Measurements from ENCODE around the gene ATF7IP2.
"Not testable (repeated sequence)": the region's sequence is repeated elsewhere in the genome, so short reads cannot be mapped to it uniquely, and the experiment has no call there.

Gene ATF7IP2

DNA sequence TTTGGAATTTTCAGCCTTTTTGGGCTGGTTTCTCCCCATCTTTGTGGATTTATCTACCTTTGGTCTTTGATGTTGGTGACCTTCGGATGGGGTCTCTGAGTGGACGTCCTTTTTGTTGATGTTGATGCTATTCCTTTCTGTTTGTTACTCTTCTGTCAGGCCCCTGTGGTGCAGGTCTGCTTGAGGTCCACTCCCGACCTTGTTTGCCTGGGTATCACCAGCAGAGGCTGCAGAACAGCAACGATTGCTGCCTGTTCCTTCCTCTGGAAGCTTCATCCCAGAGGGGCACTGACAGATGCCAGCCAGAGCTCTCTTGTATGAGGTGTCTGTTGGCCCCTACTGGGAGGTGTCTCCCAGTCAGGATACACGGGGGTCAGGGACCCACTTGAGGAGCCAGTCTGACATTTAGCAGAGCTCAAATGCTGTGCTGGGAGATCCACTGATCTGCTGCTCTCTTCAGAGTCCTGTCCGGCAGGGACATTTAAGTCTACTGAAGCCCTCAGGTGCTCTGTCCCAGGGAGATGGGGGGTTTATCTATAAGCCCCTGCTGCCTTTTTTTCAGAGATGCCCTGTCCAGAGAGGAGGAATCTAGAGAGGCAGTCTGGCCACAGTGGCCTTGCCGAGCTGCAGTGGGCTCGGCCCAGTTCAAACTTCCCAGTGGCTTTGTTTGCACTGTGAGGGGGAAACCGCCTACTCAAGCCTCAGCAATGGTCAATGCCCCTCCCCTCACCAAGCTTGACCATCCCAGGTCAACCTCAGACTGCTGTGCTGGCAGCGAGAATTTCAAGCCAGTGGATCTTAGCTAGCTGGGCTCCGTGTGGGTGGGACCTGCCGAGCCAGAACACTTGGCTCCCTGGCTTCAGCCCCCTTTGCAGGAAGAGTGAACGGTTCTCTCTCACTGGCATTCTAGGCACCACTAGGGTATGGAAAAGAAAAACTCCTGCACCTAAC is 66.6 kb downstream of the ATF7IP2 start:
- DNase-seq = not testable (repeated sequence)

DNA sequence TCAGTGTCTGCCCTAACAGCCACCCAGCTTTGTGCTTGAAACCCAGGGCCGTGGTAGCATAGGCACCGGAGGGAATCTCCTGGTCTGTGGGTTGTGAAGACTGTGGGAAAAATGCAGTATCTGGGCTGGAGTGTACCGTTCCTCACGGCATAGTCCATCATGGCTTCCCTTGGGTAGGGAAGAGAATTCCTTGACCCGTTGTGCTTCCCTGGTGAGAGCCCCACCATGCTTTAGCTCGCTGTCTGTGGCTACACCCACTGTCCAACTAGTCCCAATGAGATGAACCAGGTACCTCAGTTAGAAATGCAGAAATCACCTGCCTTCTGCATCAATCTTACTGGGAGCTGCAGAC is 67.3 kb downstream of the ATF7IP2 start:
- DNase-seq = no peak

DNA sequence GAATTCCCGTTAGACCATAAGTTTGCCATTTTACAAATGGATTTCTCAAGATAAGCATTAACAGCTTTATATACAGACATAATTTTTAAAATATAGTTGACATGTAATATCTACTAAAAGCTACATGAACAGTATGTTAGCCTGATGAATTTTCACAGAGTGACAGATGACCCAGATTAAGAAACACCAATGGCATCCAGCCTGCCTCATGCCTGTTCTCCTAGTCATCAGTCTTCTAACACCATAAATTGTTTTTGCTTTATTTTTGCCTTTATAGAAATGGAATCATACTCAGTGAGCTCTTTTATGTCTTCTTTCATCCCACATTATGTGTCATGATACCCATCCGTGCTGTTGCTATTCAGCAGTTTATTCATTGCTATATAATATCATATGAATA is 80.0 kb downstream of the ATF7IP2 start:
- DNase-seq = no peak

DNA sequence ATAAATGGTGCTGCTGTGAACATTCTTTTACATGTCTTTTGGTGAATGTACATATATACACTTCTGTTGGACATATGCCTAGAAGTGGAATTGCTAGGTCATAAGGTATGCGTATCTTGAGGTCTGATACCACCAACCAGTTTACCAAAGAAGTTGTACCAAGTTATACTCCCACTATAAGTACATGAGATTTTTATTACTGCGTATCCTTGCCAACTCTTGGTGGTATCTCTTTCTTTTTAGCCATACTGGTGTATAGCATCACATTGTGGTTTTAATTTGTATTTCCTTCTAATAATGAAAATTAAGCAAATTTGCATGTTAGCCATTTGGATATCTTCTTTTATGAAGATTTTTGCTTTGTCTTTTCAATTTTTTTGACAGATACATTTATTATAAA is 80.5 kb downstream of the ATF7IP2 start:
- no peak for DNase-seq

DNA sequence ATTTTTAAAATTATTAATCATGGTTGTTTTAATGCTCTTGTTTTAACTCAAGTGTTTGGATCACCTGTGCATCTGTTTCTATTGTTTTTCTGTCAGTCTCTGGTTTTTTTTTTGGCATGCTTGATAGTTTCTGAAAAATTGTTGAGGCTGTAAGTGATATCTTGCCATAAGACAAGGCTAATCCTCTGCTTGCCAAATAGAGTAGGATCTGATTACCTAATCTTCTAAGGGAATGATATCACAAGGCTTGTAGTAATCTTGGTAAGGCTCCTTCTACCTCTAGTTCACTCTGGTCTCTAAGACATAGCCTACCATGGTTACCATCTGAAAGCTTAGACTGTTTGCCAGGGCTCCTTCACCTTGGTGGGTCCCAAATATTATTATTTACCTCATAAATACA is 81.0 kb downstream of the ATF7IP2 start:
- DNase-seq = no peak

DNA sequence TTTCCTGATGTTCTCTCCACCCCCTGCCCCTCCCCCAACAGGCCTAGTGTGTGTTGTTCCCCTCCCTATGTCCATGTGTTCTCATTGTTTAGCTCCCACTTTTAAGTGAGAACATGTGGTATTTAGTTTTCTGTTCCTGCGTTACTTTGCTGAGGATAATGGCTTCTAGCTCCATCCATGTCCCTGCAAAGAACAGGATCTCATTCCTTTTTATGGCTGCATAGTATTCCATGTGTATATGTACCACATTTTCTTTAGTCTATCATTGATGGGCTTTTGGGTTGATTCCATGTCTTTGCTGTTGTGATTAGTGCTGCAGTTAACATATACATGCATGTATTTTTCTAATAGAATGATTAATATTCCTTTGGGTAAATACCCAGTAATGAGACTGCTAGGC is 90.8 kb downstream of the ATF7IP2 start:
- not testable (repeated sequence) for DNase-seq

DNA sequence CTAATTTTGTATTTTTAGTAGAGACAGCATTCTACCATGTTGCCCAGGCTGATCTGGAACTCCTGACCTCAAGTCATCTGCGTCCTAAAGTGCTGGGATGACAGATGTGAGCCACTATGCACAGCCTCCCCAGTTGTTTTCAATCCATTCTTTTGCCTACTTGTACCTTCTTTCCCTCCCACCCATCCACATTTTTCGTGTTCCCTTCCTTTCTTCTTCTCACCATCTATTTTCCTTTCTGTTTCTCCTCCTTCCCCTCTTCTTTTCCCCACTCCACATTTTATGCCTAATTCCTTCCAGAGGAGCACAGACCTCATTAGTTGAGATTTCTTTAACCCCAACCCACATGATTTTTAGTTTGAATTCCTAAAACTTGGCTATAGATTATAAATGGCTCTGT is 94.3 kb downstream of the ATF7IP2 start:
- no peak for DNase-seq

DNA sequence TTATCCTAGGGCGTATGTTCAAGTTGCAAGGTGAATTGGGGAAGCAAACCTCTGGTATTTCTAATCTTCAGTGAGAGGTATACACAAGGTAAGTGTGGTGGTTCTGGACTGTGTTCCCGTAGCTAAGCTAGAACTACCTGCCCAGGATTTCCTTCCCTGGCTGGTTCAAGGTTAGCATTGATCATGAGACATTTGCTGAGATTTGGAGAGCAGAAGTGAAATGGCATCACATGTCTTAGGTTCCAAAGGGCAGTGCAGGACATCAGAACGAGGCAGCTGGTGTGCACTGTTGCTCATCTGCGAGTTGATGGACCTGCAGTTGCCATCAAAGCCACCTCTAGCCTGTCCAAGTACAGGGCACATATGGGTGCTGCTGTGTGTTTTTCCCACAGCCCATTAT is 99.3 kb downstream of the ATF7IP2 start:
- DNase-seq = no peak

DNA sequence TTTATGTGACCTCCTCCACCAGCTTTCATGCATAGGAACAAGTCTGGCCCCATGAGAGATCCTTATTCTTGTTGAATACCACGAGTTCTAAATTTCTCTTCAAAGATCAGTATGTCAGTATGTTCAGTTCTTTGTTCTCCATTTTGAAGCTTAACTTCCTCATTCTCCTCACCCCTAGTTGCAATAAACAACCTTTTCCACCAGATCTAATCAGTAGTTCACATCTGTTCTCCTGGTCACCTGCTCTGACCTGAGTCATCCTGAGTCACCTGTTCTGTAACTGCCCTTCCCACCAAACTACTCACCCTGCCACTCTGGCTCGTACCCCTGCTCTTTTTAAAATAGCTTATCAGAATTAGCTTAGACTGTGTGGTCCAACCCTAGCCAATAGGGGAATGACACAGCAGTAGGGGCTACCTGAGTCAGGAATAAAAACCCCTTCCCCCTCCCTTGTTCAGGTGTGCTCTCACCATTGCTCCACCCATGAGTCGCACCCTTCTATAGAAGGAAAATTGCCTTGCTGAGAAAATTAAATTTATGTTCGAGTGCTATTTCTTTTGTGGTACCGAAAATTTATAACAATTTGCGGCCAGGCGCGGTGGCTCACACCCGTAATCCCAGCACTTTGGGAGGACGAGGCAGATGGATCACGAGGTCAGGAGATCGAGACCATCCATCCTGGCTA is 100.0 kb downstream of the ATF7IP2 start:
- DNase-seq = no peak

DNA sequence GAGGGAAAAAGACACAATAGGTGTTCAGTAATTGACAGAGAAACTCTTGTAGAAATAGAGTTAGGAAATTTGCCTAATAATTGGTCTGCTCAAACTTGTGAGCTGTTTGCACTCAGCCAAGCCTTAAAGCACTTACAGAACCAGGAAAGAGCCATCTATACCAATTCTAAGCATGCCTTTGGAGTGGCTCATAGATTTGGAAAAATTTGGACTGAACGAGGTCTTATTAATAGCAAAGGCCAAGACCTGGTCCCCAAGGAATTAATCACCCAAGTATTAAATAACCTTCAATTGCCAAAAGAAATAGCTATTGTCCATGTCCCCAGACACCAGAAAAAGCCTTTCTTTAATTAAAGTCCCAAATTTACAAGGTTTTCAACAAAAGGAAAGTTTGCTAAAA is 104.3 kb downstream of the ATF7IP2 start:
- no peak for DNase-seq

DNA sequence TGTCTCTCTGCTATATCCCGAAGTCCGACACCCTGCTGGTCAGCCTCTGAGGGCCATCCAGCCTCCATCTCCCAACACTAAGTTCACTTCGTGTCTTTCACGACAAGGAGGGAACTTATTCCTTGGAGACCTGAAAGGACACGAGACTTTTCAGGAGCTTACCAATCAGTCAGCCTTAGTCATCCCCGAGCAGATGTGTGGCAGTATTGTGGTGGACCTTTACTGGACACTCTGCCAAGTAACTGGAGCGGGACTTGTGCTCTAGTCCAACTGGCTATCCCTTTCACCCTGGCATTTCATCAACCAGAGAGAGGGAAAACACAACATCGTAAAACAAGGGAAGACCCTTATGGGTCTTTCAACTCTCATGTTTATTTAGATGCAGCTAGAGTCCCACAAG is 107.4 kb downstream of the ATF7IP2 start:
- DNase-seq = no peak

DNA sequence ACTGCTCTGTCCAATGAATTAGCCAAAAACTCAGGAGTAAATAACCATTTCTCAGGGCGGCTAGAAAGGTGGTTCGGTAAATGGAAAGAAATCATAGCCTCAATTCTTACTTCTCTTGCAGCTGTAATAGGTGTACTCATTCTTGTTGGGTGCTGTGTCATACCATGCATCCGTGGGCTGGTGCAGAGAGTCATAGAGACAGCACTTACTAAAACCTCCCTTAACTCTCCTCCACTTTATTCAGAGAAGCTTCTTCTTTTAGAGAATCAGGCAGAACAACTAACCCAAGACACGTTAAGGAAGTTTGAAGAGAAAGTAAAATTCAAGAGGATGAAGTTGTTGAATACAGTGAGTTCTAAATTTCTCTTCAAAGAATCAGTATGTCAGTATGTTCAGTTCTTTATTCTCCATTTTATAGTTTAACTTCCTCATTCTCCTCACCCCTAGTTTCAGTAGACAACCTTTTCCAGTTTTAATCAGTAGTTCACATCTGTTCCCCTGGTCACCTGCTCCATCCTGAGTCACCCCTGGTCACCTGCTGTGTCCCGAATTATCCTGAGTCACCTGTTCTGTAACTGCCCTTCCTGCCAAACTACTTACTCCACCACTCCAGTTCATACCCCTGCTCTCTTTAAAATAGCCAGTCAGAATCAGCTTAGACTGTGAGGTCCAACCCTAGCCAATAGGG is 108.6 kb downstream of the ATF7IP2 start:
- no peak for DNase-seq

DNA sequence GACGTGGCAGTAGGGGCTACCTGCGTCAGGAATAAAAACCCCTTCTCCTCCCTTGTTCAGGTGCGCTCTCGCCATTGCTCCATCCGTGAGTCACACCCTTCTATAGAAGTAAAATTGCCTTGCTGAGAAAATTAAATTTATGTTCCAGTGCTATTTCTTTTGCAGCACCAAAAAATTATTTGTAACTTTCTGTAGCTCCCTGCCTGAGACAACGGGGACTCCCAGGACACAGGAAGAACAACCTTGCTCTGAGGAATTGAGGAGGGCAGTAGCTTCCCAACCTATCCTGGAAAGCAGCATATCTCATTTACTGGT is 109.1 kb downstream of the ATF7IP2 start:
- DNase-seq = no peak

DNA sequence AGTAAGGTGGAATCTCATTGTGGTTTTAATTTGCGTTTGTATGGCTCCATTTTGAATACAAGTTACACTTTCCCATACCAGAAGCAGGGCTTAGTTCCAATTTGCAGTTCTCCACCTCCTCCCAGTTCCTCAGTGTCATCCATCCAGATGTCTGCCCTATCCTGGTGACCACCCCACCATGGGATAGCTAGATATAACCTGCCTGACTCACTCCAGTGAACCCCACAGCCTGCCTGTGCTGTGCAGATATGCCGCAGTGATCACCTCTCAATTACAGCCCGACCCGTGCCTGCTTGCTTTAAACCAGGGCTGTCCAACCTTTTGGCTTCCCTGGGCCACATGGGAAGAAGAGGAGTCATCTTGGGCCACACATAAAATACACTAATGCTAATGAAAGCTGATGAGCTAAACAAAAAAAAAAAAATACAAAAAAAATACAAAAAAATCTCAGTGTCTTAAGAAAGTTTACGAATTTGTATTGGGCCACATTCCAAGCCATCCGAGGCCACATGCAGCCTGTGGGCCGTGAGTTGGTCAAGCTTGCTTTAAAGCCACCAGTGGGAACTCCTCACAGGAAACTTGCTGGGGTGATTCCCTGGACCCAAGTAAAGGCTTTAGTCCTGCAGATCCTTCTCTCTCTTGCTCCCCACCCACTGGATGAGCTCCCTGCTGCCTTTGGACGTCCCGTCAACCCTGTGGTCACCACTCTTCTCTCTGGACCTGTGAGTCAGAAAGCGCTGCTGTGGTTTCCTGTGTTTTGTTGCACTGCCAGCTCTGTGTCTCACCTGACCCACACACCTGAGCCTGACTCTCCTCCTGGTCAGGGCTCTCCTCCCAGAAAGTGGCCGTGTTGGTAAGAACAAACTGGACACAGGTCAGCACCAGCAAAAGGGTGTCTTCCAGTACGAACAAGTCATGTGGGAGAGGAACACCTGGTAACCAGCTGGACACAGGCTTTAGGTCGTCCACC is 111.6 kb downstream of the ATF7IP2 start:
- DNase-seq = no peak

DNA sequence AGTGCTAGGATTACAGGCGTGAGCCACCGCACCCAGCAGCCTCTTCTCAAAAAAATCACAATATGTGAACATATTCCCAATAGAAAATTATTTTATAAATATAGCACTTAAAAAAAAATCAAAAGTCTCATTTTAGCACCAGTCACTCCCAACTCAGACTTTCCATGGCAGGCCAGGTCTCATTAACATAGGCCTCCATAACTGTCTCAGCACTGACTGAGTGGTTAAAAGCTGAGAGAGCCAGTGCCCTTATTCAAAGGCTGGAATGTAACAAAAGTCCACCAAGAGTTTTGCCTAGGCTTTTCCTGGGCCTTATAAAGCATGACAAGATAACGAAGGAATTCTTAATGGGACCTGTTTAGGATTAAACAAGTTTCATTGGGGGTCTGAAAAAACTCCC is 114.7 kb downstream of the ATF7IP2 start:
- no peak for DNase-seq

DNA sequence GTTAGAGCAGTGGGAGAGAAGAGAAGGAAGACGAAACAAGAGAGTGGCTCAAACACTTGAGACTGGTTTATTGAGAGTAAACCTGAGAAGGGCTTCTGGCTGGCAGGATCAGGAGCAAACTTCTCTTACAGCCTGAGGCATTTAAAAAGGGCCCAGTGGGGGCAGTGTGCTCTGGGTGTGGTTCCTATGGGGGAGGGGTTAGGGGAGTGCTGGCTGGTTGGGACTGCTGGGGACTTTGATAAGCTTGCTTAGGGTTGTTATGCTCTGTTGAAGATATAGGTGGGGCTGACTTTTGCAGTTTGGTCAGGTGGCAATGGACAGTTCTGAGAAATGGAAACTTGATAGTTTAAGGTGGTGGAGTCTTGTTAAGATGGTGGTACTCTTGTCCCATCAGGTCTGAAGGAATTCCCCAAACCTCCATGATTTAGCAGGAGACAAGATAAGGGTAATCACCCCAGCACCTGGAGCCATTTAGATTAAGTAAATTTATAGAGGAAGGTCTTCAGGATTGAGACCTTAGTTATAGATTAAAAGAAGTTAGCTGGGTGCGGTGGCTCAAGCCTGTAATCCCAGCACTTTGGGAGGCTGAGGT is 115.3 kb downstream of the ATF7IP2 start:
- no peak for DNase-seq

DNA sequence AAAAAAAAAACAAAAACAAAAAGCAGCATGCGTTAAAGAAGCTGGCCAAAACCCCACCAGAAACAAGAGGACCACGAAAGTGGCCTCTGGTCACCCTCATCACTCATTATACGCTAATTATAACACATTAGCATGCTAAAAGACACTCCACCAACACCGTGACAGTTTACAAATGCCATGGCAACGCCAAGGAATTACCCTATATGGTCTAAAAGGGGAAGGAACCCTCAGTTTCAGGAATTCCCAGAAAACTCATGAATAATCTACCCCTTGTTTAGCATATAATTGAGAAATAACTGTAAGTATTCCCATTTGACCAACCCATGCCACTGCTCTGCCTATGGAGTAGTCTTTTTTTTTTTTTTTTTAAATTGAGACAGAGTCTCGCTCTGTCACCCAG is 116.9 kb downstream of the ATF7IP2 start:
- no peak for DNase-seq

DNA sequence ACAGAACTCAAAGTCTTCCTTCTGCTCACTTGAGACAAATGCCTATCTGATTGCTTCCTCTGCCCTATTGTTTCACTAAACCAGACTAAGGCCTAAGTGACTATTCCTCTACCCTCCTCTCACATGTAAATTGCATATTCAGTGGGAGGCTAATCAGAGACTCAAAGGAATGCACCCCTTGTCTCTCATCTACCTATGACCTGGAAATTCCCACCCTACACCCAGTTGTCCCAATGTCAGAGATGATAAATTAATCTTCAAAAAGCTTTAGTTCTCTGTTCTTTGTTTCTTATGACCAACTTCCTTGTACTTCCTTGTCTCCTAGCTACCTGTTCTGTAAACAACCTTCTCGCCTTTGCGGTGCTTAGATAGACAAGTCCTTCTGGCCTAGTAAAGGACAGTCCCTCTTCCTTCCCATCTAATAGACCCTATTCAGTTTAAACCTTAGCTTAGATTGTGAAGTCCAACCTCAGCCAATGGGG is 118.6 kb downstream of the ATF7IP2 start:
- DNase-seq = no peak

DNA sequence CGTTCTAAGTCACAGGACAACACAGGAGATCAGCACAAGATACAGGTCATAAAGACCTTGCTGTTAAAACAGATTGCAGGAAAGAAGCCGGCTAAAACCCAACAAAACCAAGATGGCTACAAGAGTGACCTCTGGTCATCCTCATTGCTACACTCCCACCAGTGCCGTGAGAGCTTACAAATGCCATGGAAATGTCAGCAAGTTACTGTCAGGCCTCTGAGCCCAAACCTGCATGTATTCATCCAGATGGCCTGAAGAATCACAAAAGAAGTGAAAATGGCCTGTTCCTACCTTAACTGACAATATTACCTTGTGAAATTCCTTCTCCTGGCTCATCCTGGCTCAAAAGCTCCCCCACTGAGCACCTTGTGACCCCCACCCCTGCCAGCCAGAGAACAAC is 119.4 kb downstream of the ATF7IP2 start:
- not testable (repeated sequence) for DNase-seq

DNA sequence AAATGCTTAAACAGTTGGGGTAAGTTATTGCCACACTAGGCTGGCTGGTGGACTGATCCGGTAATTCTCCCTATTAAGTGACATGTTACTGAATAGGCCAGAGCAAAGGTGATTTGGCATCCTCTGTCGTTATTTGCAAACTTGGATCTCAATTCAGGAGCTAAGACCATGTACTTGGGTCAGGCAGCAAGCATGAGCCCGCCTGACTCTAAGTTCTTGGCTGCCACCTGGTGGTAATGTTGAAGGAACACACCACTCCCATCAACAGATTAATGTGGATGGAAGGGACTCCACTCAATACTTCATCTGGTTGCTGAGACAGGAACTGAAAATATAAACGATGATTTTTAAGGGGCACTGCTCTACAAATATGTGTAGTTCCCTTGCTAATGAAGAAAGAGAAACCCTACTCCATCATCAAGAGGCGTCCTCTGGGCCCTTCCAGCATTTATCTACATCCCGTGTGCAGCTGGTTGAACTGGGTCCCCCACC is 123.7 kb downstream of the ATF7IP2 start:
- peak; percentile 20 for DNase-seq

DNA sequence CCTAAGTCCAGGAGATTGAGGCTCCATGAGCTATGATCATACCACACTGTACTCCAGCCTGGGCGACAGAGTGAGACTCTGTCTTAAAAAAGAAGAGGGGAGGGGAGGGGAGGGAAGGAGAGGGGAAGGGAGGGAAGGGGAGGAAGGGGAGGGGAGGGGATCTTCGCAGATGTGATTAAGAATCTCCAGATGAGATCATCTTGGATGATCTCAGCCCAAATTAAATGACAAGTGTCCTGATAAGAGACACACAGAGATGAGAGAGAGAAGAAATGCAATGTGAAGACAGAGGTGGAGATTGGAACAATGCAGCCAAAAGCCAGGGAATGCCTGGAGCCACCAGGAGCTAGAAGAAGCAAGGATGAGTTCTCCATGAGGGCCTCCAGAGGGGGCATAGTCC is 124.4 kb downstream of the ATF7IP2 start:
- no peak for DNase-seq

DNA sequence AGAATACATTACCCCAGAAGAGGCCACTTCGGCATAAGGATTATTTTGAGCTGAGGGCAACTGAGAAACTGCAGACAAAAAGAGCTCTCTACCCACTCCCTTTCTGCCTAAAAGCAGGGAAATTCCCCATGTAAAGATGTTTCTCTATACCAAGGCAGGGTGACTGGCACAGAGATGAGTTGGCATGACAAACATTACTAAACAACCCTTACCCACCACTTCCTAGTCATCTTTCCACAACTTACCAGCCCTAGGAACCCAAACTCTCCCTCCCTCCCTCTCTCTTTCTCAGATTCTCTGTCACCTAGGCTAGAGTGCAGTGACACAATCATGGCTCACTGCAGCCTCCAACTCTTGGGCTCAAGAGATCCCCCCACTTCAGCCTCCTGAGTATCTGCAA is 126.0 kb downstream of the ATF7IP2 start:
- DNase-seq = no peak
